Measurements from ENCODE around the gene REEP1.

DNA sequence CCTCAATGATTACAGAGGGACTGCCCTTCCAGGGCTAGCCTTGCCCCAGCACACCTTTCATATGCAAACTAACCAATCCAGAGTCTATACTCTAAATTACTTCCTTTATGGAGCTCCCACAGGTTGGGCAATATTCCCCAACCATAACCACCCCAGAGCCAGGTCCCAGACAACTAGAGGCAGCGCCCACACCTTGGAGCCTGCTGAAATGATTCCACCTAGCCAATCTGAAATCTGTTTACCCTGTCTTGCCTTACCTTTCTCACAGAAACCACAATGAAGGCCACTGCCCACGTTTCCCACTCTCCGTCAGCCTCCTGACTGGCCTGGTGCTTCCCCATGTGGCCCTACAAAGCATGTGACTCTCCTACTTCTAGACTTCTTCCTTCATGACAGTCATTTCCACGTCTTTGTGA is 62.0 kb downstream of the REEP1 start:
- TF ChIP-seq EGR2 (tag by site-specific recombination; IDR thresholded peaks at IDR 0.05; ENCODE audit: low read depth) = no peak
- no peak for TF ChIP-seq SP2 (tag by site-specific recombination; IDR thresholded peaks at IDR 0.05)
- TF ChIP-seq ZNF548 (tag by site-specific recombination; IDR thresholded peaks at IDR 0.05) = no peak
- TF ChIP-seq, protein P1, sequence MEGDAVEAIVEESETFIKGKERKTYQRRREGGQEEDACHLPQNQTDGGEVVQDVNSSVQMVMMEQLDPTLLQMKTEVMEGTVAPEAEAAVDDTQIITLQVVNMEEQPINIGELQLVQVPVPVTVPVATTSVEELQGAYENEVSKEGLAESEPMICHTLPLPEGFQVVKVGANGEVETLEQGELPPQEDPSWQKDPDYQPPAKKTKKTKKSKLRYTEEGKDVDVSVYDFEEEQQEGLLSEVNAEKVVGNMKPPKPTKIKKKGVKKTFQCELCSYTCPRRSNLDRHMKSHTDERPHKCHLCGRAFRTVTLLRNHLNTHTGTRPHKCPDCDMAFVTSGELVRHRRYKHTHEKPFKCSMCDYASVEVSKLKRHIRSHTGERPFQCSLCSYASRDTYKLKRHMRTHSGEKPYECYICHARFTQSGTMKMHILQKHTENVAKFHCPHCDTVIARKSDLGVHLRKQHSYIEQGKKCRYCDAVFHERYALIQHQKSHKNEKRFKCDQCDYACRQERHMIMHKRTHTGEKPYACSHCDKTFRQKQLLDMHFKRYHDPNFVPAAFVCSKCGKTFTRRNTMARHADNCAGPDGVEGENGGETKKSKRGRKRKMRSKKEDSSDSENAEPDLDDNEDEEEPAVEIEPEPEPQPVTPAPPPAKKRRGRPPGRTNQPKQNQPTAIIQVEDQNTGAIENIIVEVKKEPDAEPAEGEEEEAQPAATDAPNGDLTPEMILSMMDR (tag by site-specific recombination; IDR thresholded peaks at IDR 0.05) = no peak
- TF ChIP-seq, protein P2, sequence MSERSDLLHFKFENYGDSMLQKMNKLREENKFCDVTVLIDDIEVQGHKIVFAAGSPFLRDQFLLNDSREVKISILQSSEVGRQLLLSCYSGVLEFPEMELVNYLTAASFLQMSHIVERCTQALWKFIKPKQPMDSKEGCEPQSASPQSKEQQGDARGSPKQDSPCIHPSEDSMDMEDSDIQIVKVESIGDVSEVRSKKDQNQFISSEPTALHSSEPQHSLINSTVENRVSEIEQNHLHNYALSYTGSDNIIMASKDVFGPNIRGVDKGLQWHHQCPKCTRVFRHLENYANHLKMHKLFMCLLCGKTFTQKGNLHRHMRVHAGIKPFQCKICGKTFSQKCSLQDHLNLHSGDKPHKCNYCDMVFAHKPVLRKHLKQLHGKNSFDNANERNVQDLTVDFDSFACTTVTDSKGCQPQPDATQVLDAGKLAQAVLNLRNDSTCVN (tag by site-specific recombination; optimal IDR thresholded peaks at IDR 0.05) = no peak
- no peak for TF ChIP-seq ZFP69B (tag by site-specific recombination; IDR thresholded peaks at IDR 0.05)
- no peak for TF ChIP-seq KLF10 (tag by site-specific recombination; IDR thresholded peaks at IDR 0.05)
- no peak for TF ChIP-seq ZNF555 (tag by site-specific recombination; conservative IDR thresholded peaks at IDR 0.05)
- no peak for TF ChIP-seq ZNF707 (tag by site-specific recombination; IDR thresholded peaks at IDR 0.05)
- no peak for TF ChIP-seq YY1 (tag by site-specific recombination; IDR thresholded peaks at IDR 0.05)
- TF ChIP-seq, protein P3, sequence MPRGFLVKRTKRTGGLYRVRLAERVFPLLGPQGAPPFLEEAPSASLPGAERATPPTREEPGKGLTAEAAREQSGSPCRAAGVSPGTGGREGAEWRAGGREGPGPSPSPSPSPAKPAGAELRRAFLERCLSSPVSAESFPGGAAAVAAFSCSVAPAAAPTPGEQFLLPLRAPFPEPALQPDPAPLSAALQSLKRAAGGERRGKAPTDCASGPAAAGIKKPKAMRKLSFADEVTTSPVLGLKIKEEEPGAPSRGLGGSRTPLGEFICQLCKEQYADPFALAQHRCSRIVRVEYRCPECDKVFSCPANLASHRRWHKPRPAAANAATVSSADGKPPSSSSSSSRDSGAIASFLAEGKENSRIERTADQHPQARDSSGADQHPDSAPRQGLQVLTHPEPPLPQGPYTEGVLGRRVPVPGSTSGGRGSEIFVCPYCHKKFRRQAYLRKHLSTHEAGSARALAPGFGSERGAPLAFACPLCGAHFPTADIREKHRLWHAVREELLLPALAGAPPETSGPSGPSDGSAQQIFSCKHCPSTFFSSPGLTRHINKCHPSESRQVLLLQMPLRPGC (tag by site-specific recombination; IDR thresholded peaks at IDR 0.05) = no peak
- TF ChIP-seq ZNF768 (tag by site-specific recombination; IDR thresholded peaks at IDR 0.05) = no peak
- TF ChIP-seq ZNF24 (tag by site-specific recombination; IDR thresholded peaks at IDR 0.05) = no peak

Measured in HEK293 (cell line).